ENCODE results near the gene FOCAD.
"Not testable (repeated sequence)": the region's sequence is repeated elsewhere in the genome, so short reads cannot be mapped to it uniquely, and the experiment has no call there.

Gene FOCAD

DNA sequence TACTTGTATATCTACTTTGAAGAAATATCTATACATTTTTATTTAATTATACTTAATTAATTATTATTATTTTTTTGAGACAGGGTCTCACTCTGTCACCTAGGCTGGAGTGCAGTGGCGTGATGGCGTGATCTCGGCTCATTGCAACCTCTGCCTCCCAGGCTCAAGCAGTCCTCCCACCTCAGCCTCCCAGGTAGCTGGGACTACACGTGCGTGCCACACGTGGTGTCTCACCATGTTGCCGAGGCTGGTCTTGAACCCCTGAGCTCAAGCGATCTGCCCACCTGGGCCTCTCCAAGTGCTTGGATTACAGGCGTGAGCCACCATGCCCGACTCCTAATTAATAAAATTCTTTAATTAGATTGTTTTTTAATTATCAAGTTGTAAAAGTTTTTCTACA lies 10.5 kb upstream of the FOCAD start:
- not testable (repeated sequence) for DNase-seq (ENCODE audit: low spot score)

DNA sequence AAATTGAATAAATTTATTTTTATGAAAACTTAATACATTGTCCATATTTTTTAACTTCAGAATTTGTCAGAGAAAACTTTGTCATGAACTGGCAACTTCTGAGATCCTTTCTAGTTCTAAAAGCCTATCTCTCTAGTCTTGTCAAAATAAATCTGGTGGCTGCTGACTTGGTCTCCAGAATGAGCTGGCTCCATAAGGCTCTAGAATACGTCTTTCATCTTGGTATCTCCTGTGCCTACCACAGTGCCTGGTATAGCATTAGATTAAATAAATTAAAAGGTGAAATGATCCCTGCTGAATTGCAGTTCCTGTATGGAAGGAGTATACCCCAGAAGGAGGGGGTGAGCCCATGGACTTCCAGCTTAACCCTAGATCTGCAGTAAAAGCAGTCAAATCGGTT lies 2.6 kb upstream of the FOCAD start:
- DNase-seq (ENCODE audit: low spot score), result no peak

DNA sequence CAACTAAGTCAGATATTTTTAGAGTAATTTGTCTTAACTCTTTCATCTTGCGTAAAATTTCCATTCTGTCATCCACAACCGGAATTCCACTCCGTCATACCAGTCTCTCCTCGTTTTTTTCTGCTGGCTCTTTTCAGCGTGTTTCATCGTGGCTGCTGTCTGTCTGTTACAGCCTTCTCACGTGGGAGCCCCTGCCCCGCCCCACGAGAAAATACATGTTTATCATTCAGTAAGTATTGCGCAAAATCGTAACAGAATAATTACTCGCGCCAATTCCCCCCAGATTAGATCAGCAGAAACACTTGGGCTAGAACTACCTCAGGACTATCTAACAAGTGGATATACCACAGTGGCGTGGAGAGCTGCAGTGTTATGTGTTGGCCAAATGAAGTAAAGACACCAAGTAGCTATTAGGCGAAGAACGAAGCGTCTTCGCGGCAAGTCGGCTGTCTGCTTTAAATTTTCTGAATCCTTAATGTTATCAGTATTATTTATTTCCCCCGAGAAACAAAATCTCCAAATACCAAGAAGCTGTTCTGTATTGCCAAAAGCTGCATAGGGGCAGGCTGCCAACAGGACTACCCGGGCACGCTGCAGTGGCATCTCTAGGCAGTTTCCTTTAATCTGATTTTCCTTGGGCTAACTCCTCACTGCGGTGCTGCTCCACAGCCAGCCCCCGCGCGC lies 566 bp upstream of the FOCAD start:
- no peak for DNase-seq (ENCODE audit: low spot score)

DNA sequence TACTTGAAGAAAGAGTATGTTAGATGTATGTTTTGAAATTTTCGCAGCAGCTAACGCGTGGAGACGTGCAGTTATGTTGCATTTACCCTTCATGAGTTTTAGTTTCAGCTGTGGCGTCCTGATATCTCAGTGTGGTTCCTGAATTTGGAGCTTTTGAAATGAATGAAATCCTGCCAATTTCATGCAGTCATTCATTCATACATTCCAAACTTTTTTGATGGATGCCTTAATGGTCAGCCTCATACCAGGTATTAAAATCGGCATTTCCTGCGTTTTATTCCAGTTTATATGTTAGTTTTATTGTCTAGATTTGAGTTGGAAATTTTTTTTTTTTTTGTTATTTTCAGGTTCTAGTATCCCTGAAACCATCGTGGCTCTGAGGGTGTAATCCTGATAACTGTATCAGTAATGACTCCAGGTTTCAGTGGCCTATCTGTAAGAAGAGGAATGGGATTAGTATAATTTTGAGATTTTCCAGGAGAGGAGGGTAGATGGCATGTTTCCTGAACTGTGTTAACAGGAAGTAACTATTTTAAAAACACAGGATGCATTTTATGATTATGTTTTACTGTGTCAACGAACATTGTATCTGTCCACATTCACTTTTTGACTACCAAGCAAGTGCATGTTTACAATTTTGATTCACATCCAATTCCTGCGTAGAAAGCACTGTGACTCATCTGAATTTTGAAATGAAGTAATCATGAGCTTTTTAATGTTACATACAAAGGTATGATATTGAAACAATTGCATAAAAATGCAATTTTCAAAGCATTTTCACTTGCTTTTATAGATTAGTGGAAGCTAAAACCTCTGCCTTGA lies 1.0 kb downstream of the FOCAD start:
- no peak for DNase-seq (ENCODE audit: low spot score)

GRCh38 chr9:20685769-20686168 lies 1.7 kb downstream of the FOCAD start:
- DNase-seq (ENCODE audit: low spot score), result no peak

DNA sequence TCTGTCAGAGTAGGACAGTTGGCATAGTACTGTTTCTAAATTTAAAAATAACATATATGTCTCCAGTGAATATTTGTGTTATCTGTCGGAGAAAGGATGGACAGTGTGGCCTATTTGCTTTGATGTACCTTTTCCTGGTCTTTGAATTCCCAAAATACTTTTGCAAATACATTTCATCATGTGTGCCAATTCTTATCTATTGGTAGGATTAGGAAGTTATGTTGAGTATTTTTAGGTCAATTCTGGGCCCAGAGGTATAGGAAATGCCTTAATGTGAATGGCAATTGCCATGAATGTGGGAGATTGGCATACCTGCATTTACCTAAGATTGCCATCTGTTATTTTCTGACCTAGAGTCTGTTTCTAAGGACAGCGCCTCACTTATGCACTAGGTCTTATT lies 5.8 kb downstream of the FOCAD start:
- DNase-seq (ENCODE audit: low spot score), result no peak

GRCh38 chr9:20692554-20692953 lies 8.5 kb downstream of the FOCAD start:
- DNase-seq (ENCODE audit: low spot score), result peak; percentile 34

DNA sequence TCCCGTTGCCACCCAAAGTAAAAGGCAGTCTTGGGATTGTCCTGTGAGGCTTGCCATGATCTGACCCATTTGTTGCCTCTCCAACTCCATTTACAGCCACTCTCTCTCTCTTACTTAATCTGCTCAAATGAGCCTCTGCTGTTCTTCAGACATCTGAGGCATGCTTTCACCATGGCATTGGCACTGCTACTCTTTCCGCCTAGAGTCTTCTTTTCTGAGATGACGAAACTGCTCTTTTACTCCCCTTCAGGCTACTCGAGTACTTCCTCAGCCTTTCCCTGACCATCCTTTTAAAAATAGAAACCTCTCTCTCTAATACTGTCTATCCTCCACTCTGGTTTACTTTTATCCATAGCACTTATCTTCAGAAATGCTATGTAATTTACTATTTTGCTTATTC lies 9.0 kb downstream of the FOCAD start:
- DNase-seq (ENCODE audit: low spot score), result no peak

DNA sequence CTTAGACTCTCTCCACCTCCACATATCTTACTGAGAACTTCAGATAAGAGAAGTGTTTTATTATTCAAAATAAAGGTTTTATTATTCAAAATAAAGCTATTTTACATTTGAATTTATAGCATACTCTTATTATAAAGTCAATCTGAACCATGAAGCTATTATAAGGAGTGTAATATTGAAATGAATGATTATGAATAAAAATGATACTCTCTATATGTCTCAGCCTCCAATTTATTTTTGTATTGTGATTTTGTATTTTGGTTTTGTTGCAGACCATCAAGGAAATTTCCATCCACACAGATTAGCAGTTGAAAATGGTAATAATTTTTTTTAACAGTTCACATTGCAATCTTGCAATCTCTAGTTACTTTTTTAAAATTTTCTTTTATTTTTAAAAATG lies 10.2 kb downstream of the FOCAD start:
- no peak for DNase-seq (ENCODE audit: low spot score)

GRCh38 chr9:20697021-20697719 lies 13.1 kb downstream of the FOCAD start:
- DNase-seq (ENCODE audit: low spot score), result no peak

DNA sequence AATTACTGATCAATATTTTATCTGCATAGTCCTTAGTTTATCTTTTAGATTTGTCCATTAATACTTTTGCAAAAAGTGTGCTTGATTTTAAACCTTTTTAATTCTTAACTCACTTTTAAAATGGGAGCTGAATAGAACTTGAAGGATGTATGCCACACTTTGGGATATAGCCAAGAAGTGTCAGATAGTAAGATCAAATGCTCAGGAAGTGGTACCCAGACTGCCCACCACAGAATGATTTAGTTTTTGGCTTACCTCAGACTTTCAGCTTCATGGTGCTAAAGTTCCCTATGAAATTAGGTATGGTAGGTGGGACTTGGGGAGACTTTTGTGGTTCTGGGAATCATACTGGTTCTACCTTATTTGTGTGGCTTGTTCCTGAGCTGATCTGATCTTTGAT lies 14.7 kb downstream of the FOCAD start:
- DNase-seq (ENCODE audit: low spot score), result no peak

DNA sequence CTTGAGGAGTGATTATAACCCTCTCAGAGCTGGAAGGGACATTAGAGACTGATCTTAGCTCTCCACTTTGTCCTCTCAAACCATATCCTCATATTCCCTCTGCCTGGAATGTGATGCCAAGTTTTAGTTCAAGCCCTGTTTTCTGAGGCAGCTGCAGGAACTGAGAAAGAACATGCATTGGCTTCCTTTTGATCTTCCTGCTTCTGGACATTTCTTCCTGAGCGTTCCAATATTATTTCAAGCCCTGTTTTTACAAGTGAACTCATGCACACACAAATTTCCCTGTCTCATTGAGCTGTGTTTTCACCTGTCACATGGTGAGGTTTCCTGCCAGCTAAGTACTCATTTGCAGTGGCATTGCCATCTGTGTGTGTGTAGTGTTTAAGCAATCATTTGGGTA lies 17.0 kb downstream of the FOCAD start:
- DNase-seq (ENCODE audit: low spot score), result no peak

DNA sequence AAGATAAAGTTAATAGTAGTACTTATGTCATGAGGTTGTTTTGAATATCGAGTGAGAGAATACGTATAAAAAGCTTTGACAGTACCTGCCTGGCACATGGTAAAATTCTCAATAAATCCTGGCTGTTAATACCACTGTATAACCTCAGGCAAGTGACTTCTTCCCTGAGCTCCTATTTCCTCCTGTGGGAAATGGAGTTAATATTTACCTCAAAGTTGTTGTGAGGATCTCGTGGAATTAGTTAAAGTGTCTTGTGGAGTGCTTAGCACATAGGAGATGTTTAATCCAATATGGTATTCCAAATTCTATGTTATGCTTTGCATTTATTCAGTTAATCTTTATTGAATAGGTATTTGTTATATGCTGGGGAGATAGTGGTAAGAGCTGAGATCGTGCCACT lies 18.5 kb downstream of the FOCAD start:
- DNase-seq (ENCODE audit: low spot score), result no peak

DNA sequence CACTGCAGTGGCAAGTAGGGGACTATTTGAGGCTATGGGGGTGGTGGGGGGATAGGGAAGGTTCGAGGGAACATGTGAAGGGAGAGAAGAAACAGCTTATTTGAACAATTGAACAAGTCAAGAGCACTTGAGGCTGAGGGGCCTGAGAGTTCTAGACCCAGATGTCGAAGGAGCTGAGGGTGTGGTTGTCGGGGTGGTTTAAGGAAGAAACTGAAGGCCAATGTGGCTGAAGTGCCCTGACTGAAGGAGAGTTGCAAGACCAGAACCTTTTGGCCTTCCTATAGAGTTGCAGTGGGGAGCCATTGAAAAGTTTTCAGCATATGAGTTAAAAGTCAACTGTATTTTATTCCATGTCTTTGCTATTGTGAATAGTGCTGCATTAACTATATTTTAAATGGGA lies 19.1 kb downstream of the FOCAD start:
- no peak for DNase-seq (ENCODE audit: low spot score)

DNA sequence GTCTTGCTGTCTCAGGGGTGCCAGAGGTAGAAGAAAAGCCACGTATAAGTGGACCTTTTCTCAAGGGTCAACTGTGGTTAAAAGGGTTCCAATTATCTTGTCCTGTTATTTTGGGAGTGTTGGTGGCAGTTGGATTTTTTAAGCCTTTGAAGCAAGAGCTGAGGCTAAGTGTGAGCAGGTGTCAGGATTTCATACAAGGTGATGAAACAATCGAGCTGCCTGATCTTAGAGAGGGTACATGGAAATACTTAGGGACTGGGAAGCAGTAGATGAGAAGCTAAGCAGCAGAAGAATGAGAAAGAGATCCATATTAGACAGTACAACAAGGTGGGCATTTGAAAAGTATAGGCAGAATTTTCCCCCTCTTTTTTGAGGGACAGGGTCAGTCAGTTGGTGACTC lies 23.6 kb downstream of the FOCAD start:
- DNase-seq (ENCODE audit: low spot score), result no peak

DNA sequence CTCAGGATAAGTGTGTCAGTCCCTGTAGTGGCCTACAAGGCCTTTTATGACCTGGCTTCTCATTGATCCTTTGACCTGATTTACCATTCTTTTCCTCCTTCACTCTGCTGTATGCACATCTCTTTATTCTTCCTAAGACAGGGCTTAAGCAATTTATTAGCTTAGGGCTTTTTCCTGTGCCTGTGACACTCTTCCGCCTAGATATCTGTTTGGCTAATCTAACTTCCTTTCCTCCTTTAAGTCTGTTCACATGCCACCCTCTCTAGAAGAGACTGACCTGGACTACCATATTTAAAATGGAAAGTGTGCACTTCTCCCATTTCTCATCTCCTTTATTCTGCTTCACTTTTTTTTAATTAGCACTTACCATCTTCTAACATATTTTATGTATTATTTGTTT lies 29.1 kb downstream of the FOCAD start:
- DNase-seq (ENCODE audit: low spot score), result no peak

DNA sequence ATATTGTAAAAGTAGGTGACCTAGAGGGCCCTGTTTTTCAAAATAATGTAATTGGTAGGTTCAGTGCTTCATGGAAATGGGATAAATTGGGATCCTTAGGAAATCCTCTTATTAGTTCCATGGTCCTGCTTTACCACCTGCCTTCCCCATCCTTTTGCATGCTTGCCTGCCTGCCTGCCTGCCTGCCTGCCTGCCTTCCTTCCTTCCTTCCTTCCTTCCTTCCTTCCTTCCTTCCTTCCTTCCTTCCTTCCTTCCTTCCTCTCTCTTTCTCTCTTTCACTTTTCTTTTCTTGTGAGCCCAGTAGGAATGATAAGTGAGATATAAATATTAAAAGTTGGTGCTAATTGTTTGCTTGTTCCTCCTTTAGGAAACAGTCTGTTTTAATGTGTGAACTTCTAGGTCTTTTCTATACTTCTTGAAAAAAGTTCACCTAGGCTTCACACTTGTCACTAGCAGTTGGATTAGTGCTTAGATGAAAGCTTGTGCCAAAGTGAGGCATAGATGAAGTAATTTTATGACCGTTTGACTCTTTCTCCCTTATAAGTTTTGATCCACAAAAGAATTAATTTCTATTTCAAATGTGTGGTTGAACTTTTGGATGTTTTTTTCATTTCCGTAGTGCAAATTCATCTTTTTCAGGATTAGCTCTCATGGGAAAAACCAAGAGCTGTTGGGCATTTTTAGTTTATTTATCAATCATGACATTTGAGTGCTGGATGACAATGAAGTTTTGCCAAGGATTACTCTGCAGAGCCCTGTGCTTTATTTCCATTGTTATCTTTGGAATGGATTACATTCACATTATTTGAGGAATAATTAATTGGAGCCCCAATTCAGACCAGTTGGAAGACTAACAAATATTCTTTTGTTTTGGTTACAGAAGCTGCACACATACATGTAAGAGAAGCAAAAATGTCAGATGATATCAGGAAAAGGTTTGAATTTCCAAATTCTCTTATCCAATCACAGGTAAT lies 30.7 kb downstream of the FOCAD start:
- no peak for DNase-seq (ENCODE audit: low spot score)

DNA sequence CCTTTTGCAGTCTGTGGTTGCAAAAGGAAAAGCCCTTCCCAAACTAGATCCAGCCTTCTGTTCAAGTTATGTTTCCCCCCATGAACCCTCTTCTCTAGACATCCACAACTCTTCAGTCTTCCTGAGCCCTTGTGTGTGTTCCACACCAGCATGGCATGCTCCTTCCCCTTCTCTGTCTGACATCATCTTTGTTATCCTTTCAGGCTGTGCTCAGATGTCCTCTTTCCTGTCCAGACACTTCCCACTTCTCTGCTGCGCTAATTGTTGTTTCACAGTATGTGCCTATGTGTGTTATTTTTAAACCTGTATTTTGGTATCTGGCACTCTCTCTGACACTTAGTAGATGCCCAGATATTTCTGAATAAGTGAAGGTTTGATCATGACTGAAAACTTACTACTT lies 38.2 kb downstream of the FOCAD start:
- DNase-seq (ENCODE audit: low spot score), result no peak

- no peak for DNase-seq (ENCODE audit: low spot score)
Measured at GRCh38 chr9:20725675-20726074, 41.6 kb downstream of the FOCAD start.

DNA sequence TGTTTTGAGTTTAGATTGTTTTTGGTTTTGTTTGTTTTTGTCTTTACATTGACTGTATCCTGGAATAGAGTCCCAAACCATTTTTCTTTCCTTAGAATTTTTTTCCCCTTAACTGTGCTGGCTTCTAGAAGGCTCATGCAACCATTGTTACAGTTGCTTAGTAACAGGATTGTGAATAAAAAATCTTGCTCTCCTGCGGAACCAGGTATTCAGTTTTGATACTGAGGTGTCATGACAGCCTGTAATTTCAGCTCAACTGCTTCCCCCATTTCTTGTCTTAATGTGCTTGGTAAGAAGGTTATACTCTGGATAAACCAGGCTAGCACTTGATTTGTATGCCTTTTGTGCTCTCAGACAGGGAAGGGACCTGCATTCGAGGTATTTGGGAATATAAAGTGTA lies 42.1 kb downstream of the FOCAD start:
- DNase-seq (ENCODE audit: low spot score), result no peak

DNA sequence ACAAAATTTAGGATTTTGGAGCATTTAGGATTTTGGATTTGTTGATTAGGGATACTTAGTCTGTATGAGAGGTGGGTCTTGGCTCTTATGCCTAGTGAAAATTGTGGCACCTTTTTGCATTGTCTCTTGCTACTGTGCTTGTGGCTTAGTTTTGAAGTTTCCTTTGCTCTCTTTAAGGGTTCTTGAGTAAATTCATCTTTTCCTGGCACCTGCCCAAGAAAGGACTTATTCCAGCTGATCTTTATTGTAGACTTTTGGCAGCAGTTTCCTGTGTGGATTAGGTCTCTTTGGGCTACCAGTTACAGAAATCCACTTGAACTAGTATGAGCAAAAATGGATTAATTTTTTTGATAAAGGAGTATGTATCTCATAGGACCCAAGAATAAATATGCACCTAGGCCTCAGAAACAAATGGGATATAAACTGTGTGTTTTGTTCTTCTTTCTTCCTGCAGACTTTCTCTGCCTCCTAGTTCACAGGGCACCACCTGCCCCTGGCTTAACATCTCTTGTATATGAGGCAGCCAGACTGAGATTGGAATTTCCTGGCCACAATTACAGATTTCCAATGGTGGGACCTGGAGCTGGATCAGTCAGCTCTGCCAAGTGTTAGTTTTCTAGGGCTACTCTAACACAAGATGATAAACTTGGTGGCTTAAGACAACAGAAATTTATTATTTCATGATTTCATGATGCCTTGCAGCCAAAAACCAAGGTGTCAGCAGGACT lies 44.6 kb downstream of the FOCAD start:
- no peak for DNase-seq (ENCODE audit: low spot score)
